ENCODE results near the gene R3HDM4. TPM values are rescaled to one million over a fixed set of nuclear protein-coding genes. Genes with fewer than 3 reads are reported as not detected.

R3HDM4 gene
- total RNA-seq, 1 experiment from 2014 or later, result 57.7 TPM

GRCh38 chr19:901216-902092 is 11.6 kb downstream of the R3HDM4 start:
- Mint-ChIP-seq H3K4me3 (ENCODE audit: unreplicated experiment) (no peak overlapping the region), H3K4me1 (ENCODE audit: low read depth, unreplicated experiment) (no peaks in the 10 kb centered on the region), H3K9me3 (ENCODE audit: unreplicated experiment) (no peaks in the 10 kb centered on the region), H3K27me3 (ENCODE audit: insufficient read depth, unreplicated experiment) (no peaks in the 10 kb centered on the region), H3K27ac (ENCODE audit: unreplicated experiment) (no peak overlapping the region), H3K36me3 (ENCODE audit: insufficient read depth, unreplicated experiment) (peaks cover 28% of the 10 kb centered on the region)
- no TSS peak for BruUV-seq (replicated peaks)
- CTCF ChIA-PET, result no interaction called here
- intact Hi-C loops (cut with micrococcal nuclease; ENCODE audit: unreplicated experiment), result no loop called here
- Histone ChIP-seq H3K27me3 (replicated peaks; ENCODE audit: control insufficient read depth, insufficient read depth, low read length) (no peaks in the 10 kb centered on the region), H3K4me3 (ENCODE audit: low read depth, low read length) (no peak overlapping the region), H3K4me1 (no peaks in the 10 kb centered on the region), H3K36me3 (ENCODE audit: control insufficient read depth, insufficient read depth, low read length) (no peaks in the 10 kb centered on the region), H3K9me3 (no peaks in the 10 kb centered on the region)
- TF ChIP-seq, protein P1, sequence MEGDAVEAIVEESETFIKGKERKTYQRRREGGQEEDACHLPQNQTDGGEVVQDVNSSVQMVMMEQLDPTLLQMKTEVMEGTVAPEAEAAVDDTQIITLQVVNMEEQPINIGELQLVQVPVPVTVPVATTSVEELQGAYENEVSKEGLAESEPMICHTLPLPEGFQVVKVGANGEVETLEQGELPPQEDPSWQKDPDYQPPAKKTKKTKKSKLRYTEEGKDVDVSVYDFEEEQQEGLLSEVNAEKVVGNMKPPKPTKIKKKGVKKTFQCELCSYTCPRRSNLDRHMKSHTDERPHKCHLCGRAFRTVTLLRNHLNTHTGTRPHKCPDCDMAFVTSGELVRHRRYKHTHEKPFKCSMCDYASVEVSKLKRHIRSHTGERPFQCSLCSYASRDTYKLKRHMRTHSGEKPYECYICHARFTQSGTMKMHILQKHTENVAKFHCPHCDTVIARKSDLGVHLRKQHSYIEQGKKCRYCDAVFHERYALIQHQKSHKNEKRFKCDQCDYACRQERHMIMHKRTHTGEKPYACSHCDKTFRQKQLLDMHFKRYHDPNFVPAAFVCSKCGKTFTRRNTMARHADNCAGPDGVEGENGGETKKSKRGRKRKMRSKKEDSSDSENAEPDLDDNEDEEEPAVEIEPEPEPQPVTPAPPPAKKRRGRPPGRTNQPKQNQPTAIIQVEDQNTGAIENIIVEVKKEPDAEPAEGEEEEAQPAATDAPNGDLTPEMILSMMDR (IDR thresholded peaks at IDR 0.05; ENCODE audit: insufficient read depth in 1 of 2, low read depth in 1 of 2, low read length in 1 of 2, severe bottlenecking in 1 of 2, unreplicated experiment in 1 of 2), result no peak
- DNase-seq, result no peak
- POLR2A ChIA-PET, result no interaction called here

DNA sequence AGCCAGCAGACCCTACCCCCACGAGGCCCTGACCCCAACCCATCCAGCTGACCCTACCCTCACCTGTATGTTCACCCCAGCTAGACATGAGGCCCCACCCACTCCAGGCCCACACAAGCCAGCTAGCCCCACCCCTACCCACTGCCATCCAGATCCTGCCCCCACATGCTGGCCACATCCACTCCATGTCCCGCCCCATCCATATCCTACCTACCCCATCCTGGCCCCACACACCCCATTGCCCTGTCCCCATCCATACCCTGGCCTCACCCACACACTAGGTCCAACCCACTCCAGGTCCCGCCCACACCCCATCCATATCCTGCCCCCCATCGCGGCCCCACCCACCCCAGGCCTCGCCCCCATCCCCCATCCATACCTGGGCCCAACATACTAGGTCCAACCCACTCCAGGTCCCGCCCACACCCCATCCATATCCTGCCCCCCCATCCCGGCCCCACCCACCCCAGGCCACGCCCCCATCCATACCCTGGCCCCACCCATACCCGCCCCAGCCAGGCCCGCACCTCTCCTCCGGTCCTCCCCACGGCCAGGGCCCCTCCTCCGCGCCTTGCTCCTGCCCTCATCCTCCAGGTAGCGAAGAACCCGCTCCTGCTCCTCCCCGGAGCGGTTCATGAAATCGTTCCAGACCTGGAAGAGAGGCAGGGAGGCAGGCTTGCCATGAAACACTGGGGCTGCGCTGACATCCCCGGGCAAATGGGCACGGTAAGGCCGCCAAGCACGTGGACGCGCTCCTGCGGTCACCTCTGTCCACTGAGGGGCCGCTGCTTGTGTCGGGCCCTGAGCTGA is 12.5 kb downstream of the R3HDM4 start:
- BruUV-seq (replicated peaks), result no TSS peak
- no peaks in the 10 kb centered on the region for H3K4me1 Mint-ChIP-seq (ENCODE audit: low read depth, unreplicated experiment)
- H3K9me3 ChIP-seq, result no peaks in the 10 kb centered on the region
- no peak overlapping the region for H3K4me3 ChIP-seq (ENCODE audit: low read depth, low read length)
- no peaks in the 10 kb centered on the region for H3K4me1 ChIP-seq
- H3K27ac Mint-ChIP-seq (ENCODE audit: unreplicated experiment), result no peak overlapping the region
- CTCF ChIA-PET, result no interaction called here
- TF ChIP-seq, protein P1 (IDR thresholded peaks at IDR 0.05; ENCODE audit: insufficient read depth in 1 of 2, low read depth in 1 of 2, low read length in 1 of 2, severe bottlenecking in 1 of 2, unreplicated experiment in 1 of 2), result no peak
- no peak for DNase-seq
- H3K36me3 ChIP-seq (ENCODE audit: control insufficient read depth, insufficient read depth, low read length), result no peaks in the 10 kb centered on the region
- no peaks in the 10 kb centered on the region for H3K27me3 Mint-ChIP-seq (ENCODE audit: insufficient read depth, unreplicated experiment)
- intact Hi-C loops (cut with micrococcal nuclease; ENCODE audit: unreplicated experiment), result no loop called here
- no peaks in the 10 kb centered on the region for H3K27me3 ChIP-seq (replicated peaks; ENCODE audit: control insufficient read depth, insufficient read depth, low read length)
- POLR2A ChIA-PET, result no interaction called here
- no peak overlapping the region for H3K4me3 Mint-ChIP-seq (ENCODE audit: unreplicated experiment)
- peaks cover 31% of the 10 kb centered on the region for H3K36me3 Mint-ChIP-seq (ENCODE audit: insufficient read depth, unreplicated experiment)
- no peaks in the 10 kb centered on the region for H3K9me3 Mint-ChIP-seq (ENCODE audit: unreplicated experiment)

DNA sequence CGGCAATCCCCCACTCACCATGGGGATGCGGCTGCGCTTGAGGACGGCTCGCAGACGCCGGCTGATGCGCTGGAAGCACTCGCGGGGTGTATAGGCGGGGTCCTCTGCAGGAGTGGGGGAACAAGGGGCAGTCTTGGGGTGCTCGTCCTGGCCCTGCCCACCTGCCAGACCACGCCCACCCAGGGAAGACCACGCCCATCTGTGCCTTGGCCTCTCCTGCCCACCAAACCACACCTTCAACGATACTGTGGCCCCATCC is 13.0 kb downstream of the R3HDM4 start:
- no peaks in the 10 kb centered on the region for H3K27me3 Mint-ChIP-seq (ENCODE audit: insufficient read depth, unreplicated experiment)
- no peak overlapping the region for H3K4me3 Mint-ChIP-seq (ENCODE audit: unreplicated experiment)
- no peak overlapping the region for H3K27ac Mint-ChIP-seq (ENCODE audit: unreplicated experiment)
- no peaks in the 10 kb centered on the region for H3K4me1 Mint-ChIP-seq (ENCODE audit: low read depth, unreplicated experiment)
- H3K4me1 ChIP-seq, result no peaks in the 10 kb centered on the region
- no peak for DNase-seq
- intact Hi-C loops (cut with micrococcal nuclease; ENCODE audit: unreplicated experiment), result no loop called here
- no peaks in the 10 kb centered on the region for H3K36me3 ChIP-seq (ENCODE audit: control insufficient read depth, insufficient read depth, low read length)
- H3K4me3 ChIP-seq (ENCODE audit: low read depth, low read length), result no peak overlapping the region
- no TSS peak for BruUV-seq (replicated peaks)
- TF ChIP-seq, protein P1 (IDR thresholded peaks at IDR 0.05; ENCODE audit: insufficient read depth in 1 of 2, low read depth in 1 of 2, low read length in 1 of 2, severe bottlenecking in 1 of 2, unreplicated experiment in 1 of 2), result no peak
- peaks cover 36% of the 10 kb centered on the region for H3K36me3 Mint-ChIP-seq (ENCODE audit: insufficient read depth, unreplicated experiment)
- no peaks in the 10 kb centered on the region for H3K27me3 ChIP-seq (replicated peaks; ENCODE audit: control insufficient read depth, insufficient read depth, low read length)
- ChIA-PET POLR2A (no interaction called here), CTCF (no interaction called here)
- H3K9me3 Mint-ChIP-seq (ENCODE audit: unreplicated experiment), result no peaks in the 10 kb centered on the region
- H3K9me3 ChIP-seq, result no peaks in the 10 kb centered on the region
